HFFc6 (cell line): ENCODE results near the gene PACSIN3. TPM values are rescaled to one million over a fixed set of nuclear protein-coding genes. Genes with fewer than 3 reads are reported as not detected.

ENCODE experiments used
- DNase-seq: peaks from one replicate; pipeline ENCODE4 v3.0.0-alpha.2; 2018
- H3K27ac Mint-ChIP-seq: 2 replicates; pipeline ENCODE4 v1.8.0; 2020; ENCODE audit warnings: mild to moderate bottlenecking, mixed read lengths
- H3K27me3 Mint-ChIP-seq: 2 replicates; pipeline ENCODE4 v1.8.0; 2021; ENCODE audit warnings: mild to moderate bottlenecking, moderate library complexity, mixed read lengths; ENCODE audit not compliant: insufficient read depth
- H3K36me3 Mint-ChIP-seq: 2 replicates; pipeline ENCODE4 v1.8.0; 2021; ENCODE audit warnings: low read depth, mixed read lengths
- H3K4me1 Mint-ChIP-seq: 2 replicates; pipeline ENCODE4 v1.8.0; 2020; ENCODE audit warnings: low read depth, mixed read lengths
- H3K4me3 Mint-ChIP-seq: 2 replicates; pipeline ENCODE4 v1.8.0; 2020; ENCODE audit warnings: mild to moderate bottlenecking, moderate library complexity, mixed read lengths
- H3K9me3 Mint-ChIP-seq: 2 replicates; pipeline ENCODE4 v1.8.0; 2020; ENCODE audit warnings: mild to moderate bottlenecking, mixed read lengths
- CTCF ChIP-seq: fragments of 200-600 bp; sonication (generic); IDR thresholded peaks from 2 replicates; pipeline ENCODE4 v1.5.0; 2021; ENCODE audit warnings: antibody characterized with exemption, mild to moderate bottlenecking
- total RNA-seq, 6 experiments: library from RNA; stranded (reverse); fragmentation: NEBNext Ultra II Directional; extraction: Animal tissue kit (Norgen Biotek cat#: 25700); gene quantifications; 2 replicates in 1 of 6; 3 replicates in 5 of 6; pipeline ENCODE4 v1.2.3, GENCODE V29; 2021

Gene PACSIN3
- total RNA-seq, 6 experiments from 2014 or later: 10.3 to 30.9 (median 22.1) TPM

- no peak for DNase-seq
- Mint-ChIP-seq H3K4me1 (peaks cover 15% of the 10 kb centered on the region), H3K4me3 (no peak overlapping the region), H3K9me3 (no peaks in the 10 kb centered on the region), H3K27ac (no peak overlapping the region), H3K36me3 (no peaks in the 10 kb centered on the region), H3K27me3 (peaks cover 2% of the 10 kb centered on the region; the same call in 1 of the 2 replicates)
- no peak for TF ChIP-seq CTCF
Observed at GRCh38 chr11:47148903-47149531, 37.2 kb downstream of the PACSIN3 start.

GRCh38 chr11:47148270-47148669 lies 38.0 kb downstream of the PACSIN3 start:
- TF ChIP-seq CTCF: no peak
- Mint-ChIP-seq H3K27me3 (peaks cover 2% of the 10 kb centered on the region; the same call in 1 of the 2 replicates), H3K4me1 (peaks cover 15% of the 10 kb centered on the region), H3K9me3 (no peaks in the 10 kb centered on the region), H3K27ac (no peak overlapping the region), H3K36me3 (no peaks in the 10 kb centered on the region), H3K4me3 (no peak overlapping the region)
- DNase-seq: no peak

GRCh38 chr11:47147681-47148080 lies 38.6 kb downstream of the PACSIN3 start:
- Mint-ChIP-seq H3K27ac (no peak overlapping the region), H3K4me3 (no peak overlapping the region), H3K36me3 (no peaks in the 10 kb centered on the region), H3K9me3 (no peaks in the 10 kb centered on the region), H3K27me3 (peaks cover 2% of the 10 kb centered on the region; the same call in 1 of the 2 replicates), H3K4me1 (peaks cover 15% of the 10 kb centered on the region)
- TF ChIP-seq CTCF: no peak
- no peak for DNase-seq

GRCh38 chr11:47147250-47147649 lies 39.0 kb downstream of the PACSIN3 start:
- H3K27me3 Mint-ChIP-seq: peaks cover 2% of the 10 kb centered on the region; the same call in 1 of the 2 replicates
- no peak for TF ChIP-seq CTCF
- no peak overlapping the region for H3K4me3 Mint-ChIP-seq
- H3K9me3 Mint-ChIP-seq: no peaks in the 10 kb centered on the region
- no peak overlapping the region for H3K27ac Mint-ChIP-seq
- DNase-seq: no peak
- no peaks in the 10 kb centered on the region for H3K36me3 Mint-ChIP-seq
- H3K4me1 Mint-ChIP-seq: peaks cover 19% of the 10 kb centered on the region

DNA sequence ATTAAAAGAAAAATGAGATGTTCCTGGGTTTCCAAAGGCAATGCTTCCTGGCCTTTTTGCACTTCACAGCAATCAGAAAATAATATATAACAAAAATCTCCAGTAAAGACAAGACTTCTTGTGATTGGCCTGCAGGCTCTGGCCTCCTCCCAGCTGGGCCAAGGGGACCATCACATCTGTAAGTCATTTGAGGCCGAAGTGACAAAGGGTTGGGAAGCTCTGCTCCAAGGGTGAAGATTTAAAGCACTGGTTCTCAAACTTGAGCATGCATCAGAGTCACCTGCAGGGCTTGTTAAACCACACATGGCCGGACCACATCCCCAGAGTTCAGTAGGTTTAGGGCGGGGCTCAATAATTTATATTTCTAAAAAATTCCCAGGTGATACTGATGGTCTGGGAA lies 41.7 kb downstream of the PACSIN3 start:
- H3K27me3 Mint-ChIP-seq: no peaks in the 10 kb centered on the region
- H3K27ac Mint-ChIP-seq: no peak overlapping the region
- no peaks in the 10 kb centered on the region for H3K9me3 Mint-ChIP-seq
- H3K4me1 Mint-ChIP-seq: peaks cover 21% of the 10 kb centered on the region
- no peak for TF ChIP-seq CTCF
- no peaks in the 10 kb centered on the region for H3K36me3 Mint-ChIP-seq
- DNase-seq: no peak
- H3K4me3 Mint-ChIP-seq: no peak overlapping the region
